Measurements from ENCODE around the gene PRIM2. TPM values are rescaled to one million over a fixed set of nuclear protein-coding genes. Genes with fewer than 3 reads are reported as not detected.
"Not testable (repeated sequence)": the region's sequence is repeated elsewhere in the genome, so short reads cannot be mapped to it uniquely, and the experiment has no call there.

Gene PRIM2
- total and polyA plus RNA-seq, 9 donors = 5.9 to 12.0 (median 9.8) TPM

DNA sequence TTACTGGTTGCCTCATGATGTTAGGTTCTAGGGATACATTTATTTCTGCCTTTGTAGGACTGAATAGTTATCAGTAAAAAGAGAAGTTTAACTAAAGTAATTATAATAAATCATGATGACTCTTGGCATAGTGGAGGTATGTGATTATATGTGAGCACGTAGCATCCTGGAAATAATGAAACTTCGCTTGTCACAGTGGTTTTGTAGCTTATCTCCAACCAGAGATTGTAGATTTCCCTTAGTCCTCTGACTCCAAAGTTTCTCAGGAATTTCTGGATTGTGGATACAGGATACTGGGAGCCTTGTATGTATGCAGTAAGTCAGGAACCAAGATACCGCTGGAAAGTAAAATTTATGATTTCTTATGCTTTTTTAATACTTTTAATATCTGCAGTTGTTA, 199.3 kb downstream of the PRIM2 start:
- H3K36me3 ChIP-seq; H3K27ac ChIP-seq; H3K4me1 ChIP-seq (ENCODE audit: insufficient read depth); DNase-seq; intact Hi-C loops (cut with DNase I); H3K27me3 ChIP-seq; H3K9me3 ChIP-seq; H3K4me3 ChIP-seq: not testable (repeated sequence)
- 63 to 87% (median 80%) methylated on average over 3 of the region's 3 CpGs for WGBS, 3 donors

DNA sequence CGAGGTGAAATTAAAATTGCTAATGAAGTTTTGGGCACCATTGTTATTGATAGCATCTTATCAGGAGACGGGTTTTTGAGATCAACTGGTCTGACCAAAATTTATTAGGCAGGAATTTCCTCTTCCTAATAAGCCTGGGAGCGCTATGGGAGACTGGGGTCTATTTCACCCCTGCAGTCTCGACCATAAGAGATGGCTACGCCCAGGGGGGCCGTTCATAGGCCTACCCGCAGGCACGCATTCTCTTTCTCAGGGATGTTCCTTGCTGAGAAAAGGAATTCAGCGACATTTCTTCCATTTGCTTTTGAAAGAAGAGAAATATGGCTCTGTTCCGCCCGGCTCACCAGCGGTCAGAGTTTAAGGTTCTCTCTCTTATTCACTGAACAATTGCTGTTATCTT, 201.8 kb downstream of the PRIM2 start:
- 71 to 73% (median 73%) methylated on average over 12 of the region's 12 CpGs for WGBS, 3 donors
- DNase-seq; H3K4me1 ChIP-seq (ENCODE audit: insufficient read depth); intact Hi-C loops (cut with DNase I); H3K36me3 ChIP-seq; H3K9me3 ChIP-seq; H3K27me3 ChIP-seq; H3K27ac ChIP-seq; H3K4me3 ChIP-seq: not testable (repeated sequence)

DNA sequence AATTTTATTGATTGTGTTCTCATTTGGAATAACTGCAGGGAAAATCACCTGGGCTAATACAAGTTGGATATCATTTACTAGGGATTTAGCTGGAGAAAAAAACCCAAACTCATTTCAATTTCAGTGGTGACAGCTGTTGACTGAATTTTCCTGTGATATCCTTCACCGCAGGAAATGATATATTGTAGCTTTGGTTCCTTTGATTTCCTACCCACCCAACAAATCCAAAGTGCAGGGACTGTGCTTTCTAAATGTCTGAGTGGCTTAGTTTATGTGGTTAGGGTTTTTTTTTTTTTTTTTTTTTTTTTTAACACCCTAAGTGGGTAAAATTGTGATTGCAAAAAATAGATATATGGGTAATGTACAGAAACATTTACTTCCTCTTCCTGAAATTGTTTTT, 203.7 kb downstream of the PRIM2 start:
- intact Hi-C loops (cut with DNase I); H3K27me3 ChIP-seq; H3K27ac ChIP-seq; DNase-seq; H3K9me3 ChIP-seq; H3K36me3 ChIP-seq; H3K4me3 ChIP-seq; H3K4me1 ChIP-seq (ENCODE audit: insufficient read depth): not testable (repeated sequence)
- WGBS, 3 donors = 72 to 77% (median 76%) methylated on average over 1 of the region's 1 CpG

DNA sequence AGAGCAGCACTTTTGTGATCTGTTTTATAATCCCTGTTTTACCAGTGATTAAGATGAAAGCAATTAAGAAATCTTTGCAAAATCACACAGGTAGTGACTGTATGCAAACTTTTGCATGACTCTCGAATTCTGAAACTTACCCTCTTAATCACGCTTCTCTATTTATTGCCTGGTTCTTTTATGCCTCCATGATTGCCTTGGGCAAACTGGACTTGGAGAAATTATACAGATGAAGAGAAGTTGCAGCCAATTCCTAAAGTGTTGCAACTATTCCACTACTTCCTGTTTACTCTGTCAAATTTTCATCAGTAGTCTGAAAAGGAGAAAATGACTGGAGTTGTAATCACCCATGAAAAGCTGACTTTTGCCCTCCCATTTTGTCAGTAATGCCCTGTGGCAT, 205.8 kb downstream of the PRIM2 start:
- H3K27me3 ChIP-seq; H3K36me3 ChIP-seq; H3K9me3 ChIP-seq; DNase-seq; H3K4me3 ChIP-seq; intact Hi-C loops (cut with DNase I); H3K4me1 ChIP-seq (ENCODE audit: insufficient read depth); H3K27ac ChIP-seq: not testable (repeated sequence)
- 95 to 99% (median 98%) methylated on average over 2 of the region's 2 CpGs for WGBS, 3 donors

- intact Hi-C loops (cut with DNase I); H3K36me3 ChIP-seq; H3K27me3 ChIP-seq; H3K4me3 ChIP-seq; H3K9me3 ChIP-seq; H3K27ac ChIP-seq; H3K4me1 ChIP-seq (ENCODE audit: insufficient read depth); DNase-seq: not testable (repeated sequence)
- WGBS, 3 donors = 93 to 100% (median 96%) methylated on average over 1 of the region's 1 CpG
Measured at GRCh38 chr6:57529755-57530154, 212.3 kb downstream of the PRIM2 start.

GRCh38 chr6:57532660-57533059, 215.2 kb downstream of the PRIM2 start:
- H3K4me3 ChIP-seq; H3K4me1 ChIP-seq (ENCODE audit: insufficient read depth); H3K36me3 ChIP-seq; H3K27me3 ChIP-seq; intact Hi-C loops (cut with DNase I); DNase-seq; H3K9me3 ChIP-seq; H3K27ac ChIP-seq: not testable (repeated sequence)
- 88 to 92% (median 89%) methylated on average over 2 of the region's 2 CpGs for WGBS, 3 donors

DNA sequence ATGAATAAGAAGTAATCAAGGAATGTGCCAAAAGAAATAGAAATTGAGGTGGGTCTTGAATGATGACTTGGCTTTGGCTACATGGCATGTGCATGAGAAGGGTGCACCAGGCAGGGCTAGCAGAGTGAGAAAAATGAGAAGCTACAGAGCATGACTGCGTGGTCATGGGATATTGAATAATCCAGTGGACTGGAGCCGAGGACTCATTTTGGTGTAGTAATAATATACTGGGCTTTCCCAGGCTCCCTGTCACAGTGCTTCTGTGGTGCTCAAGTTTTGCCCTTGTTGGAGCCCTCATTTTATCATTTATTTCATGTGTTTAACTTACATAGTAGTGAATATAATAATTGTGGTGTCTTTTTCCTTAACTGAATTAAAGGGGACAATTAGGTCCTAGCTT, 217.7 kb downstream of the PRIM2 start:
- DNase-seq; H3K4me1 ChIP-seq (ENCODE audit: insufficient read depth); H3K9me3 ChIP-seq; H3K4me3 ChIP-seq; H3K27ac ChIP-seq; H3K36me3 ChIP-seq; H3K27me3 ChIP-seq; intact Hi-C loops (cut with DNase I): not testable (repeated sequence)
- WGBS, 3 donors = 88 to 100% (median 92%) methylated on average over 2 of the region's 2 CpGs

DNA sequence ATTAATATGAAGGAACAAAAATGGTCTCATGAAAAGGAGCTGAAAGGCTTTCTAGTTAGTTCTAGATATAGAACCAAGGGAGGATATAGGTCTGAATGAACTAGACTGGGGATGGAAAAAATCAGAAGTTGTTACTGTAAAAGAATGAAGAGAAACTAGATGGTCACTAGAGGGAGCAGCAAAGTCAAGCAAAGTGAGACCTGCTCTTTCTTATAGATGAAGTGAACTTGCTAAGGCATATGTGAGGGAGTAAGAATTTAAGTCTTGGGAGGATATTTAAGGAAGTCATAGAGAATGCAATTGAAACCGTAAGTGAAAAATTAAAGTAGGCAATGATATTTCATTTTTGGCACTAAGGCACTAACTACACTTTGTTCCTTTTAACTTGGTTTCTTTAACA, 218.6 kb downstream of the PRIM2 start:
- H3K36me3 ChIP-seq; DNase-seq; H3K9me3 ChIP-seq; intact Hi-C loops (cut with DNase I); H3K27me3 ChIP-seq; H3K27ac ChIP-seq; H3K4me1 ChIP-seq (ENCODE audit: insufficient read depth); H3K4me3 ChIP-seq: not testable (repeated sequence)
- WGBS, 3 donors = 57 to 70% (median 63%) methylated on average over 1 of the region's 1 CpG

DNA sequence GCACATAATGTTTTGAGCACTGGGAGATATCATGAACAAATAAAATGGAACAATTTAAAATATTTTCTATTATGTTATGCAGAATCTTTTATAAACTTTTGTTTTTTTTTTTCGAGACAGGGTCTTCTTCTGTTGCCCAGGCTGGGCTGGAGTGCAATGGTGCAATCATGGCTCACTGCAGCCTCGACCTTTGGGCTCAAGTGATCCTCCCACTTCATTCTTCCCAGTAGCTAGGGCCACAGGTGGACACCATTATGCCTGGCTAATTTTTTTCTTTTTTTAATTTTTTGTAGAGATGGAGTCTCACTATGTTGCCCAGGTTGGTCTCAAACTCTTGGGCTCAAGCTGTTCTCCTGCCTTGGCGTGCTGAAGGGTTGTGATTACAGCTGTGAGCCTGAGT, 220.5 kb downstream of the PRIM2 start:
- H3K27me3 ChIP-seq; DNase-seq; H3K27ac ChIP-seq; H3K36me3 ChIP-seq; H3K4me3 ChIP-seq; H3K9me3 ChIP-seq; intact Hi-C loops (cut with DNase I); H3K4me1 ChIP-seq (ENCODE audit: insufficient read depth): not testable (repeated sequence)
- 90 to 96% (median 91%) methylated on average over 3 of the region's 3 CpGs for WGBS, 3 donors

DNA sequence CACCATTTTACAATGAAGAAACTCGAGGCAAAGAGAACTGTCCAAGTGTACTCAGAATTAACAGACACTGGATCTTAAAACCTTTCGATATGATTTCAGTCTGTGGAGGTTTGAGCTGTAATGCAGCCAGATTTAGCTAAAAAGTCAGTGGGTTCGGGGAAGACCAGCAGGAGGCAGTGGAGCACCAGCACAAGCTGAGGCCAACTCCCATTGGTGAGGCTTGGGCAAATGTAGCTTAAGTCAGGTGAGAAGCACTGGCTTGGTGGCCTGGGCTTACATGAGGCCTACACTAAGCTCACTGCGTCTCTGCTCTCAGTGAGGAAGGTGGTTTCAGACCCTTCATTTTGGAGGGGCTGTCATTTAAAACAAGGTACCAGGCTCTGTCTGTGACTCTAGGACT, 234.5 kb downstream of the PRIM2 start:
- H3K9me3 ChIP-seq; H3K36me3 ChIP-seq; intact Hi-C loops (cut with DNase I); H3K27me3 ChIP-seq; H3K4me3 ChIP-seq; DNase-seq; H3K4me1 ChIP-seq (ENCODE audit: insufficient read depth); H3K27ac ChIP-seq: not testable (repeated sequence)
- WGBS, 3 donors = 92 to 100% (median 97%) methylated on average over 2 to 3 of the region's 4 CpGs

DNA sequence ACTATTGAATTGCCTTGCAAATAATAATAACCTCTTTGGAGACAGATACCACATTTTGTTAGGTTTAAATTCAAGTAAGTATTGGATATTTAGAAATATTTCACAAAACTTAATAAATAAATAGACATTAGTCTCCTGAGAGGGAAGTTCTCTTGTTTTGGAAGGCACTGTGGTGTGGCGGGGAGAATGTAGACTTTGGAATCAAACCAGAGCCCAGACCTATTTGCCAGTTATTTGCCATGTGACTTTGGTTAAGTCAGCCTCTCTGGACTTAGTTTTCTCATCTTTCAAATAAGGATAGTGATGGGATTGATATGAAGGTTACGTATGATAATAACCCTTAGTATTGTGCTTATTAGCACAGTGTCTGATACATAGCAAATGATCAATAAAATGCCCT, 240.4 kb downstream of the PRIM2 start:
- 92 to 100% (median 97%) methylated on average over 2 of the region's 2 CpGs for whole genome bisulfite sequencing, 3 donors
- H3K36me3 ChIP-seq; intact Hi-C loops (cut with DNase I); H3K4me1 ChIP-seq (ENCODE audit: insufficient read depth); H3K9me3 ChIP-seq; H3K27ac ChIP-seq; H3K27me3 ChIP-seq; DNase-seq; H3K4me3 ChIP-seq: not testable (repeated sequence)

DNA sequence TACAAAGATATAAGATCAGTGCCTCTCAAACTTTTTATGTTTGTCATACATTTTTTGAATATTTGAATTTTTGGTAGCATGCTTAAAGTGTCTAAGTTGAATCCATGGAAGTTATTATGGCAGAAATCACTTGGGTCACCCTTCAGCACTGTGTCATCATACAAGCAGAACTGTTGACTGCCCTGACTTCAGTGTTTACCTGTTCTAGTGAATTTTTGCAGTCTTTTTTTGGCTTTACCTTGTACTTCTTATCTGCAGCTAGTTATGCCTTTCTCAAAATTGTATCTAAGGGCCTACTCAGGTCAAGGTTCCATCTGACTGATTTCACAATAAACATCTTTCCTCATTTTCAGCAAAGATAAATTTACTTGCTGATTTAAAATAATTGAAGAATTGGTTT, 241.7 kb downstream of the PRIM2 start:
- H3K4me1 ChIP-seq (ENCODE audit: insufficient read depth); H3K27me3 ChIP-seq; H3K9me3 ChIP-seq; DNase-seq; H3K36me3 ChIP-seq; H3K4me3 ChIP-seq; H3K27ac ChIP-seq; intact Hi-C loops (cut with DNase I): not testable (repeated sequence)

DNA sequence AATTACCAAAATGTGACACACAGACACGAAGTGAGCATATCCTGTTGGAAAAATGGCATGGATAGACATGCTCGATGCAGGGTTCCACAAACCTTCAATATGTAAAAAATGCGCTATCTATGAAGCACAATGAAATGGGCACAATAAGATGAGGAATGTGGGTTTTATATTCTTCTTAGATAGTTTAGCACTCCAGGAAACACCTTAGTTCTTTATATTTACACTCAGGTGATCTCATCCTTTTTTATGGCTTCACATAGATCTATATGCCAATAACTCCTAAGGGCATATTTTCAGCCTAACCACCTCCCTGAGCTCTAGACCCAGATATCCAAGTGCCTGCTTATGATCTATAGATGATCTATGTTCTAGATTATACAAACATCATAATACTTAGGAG, 244.8 kb downstream of the PRIM2 start:
- intact Hi-C loops (cut with DNase I); H3K36me3 ChIP-seq; H3K4me3 ChIP-seq; H3K27ac ChIP-seq; DNase-seq; H3K9me3 ChIP-seq; H3K4me1 ChIP-seq (ENCODE audit: insufficient read depth); H3K27me3 ChIP-seq: not testable (repeated sequence)
- WGBS, 3 donors = 94 to 100% (median 99%) methylated on average over 3 of the region's 3 CpGs
